ENCODE results near the gene CRLF1.
"Not testable (repeated sequence)": the region's sequence is repeated elsewhere in the genome, so short reads cannot be mapped to it uniquely, and the experiment has no call there.

CRLF1 gene

GRCh38 chr19:18608805-18609716 lies 2.5 kb upstream of the CRLF1 start:
- no peak for DNase-seq (ENCODE audit: low read depth)

DNA sequence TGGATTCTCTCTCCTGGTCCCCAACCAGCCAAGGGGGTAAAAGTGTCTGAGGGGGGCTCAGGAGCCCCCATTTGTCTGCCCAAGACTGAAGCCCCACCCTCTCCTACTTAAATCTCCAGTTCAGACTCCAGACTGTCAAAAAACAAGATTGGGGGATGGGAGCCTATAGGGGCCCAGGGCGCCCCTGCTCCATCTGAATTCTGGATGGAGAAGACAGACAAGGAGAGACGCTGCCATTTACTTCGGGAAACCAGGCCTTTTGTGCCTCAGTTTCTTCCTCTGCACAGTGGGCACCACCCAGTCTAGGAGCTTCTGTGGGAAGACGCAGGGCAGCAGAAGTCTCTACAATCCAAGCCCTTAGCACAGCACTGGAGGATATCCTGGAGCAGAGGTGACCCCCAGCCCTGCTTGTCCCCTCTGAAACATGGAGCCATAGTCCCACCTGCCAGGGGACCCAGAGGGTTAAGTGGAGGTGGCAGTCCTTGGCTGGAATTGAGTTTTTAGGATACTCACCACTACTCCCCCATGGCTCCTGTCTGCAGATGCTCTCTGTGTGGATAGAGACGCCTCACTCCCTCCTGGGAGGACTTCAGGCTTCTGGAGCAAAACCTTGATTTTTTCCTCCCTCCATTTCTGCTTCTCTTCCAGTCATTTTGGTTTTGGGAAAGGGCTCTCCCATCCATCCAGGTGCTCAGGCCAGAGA lies 1.7 kb upstream of the CRLF1 start:
- no peak for DNase-seq (ENCODE audit: low read depth)

- no peak for DNase-seq (ENCODE audit: low read depth)
Observed at GRCh38 chr19:18607226-18608101, 865 bp upstream of the CRLF1 start.

DNA sequence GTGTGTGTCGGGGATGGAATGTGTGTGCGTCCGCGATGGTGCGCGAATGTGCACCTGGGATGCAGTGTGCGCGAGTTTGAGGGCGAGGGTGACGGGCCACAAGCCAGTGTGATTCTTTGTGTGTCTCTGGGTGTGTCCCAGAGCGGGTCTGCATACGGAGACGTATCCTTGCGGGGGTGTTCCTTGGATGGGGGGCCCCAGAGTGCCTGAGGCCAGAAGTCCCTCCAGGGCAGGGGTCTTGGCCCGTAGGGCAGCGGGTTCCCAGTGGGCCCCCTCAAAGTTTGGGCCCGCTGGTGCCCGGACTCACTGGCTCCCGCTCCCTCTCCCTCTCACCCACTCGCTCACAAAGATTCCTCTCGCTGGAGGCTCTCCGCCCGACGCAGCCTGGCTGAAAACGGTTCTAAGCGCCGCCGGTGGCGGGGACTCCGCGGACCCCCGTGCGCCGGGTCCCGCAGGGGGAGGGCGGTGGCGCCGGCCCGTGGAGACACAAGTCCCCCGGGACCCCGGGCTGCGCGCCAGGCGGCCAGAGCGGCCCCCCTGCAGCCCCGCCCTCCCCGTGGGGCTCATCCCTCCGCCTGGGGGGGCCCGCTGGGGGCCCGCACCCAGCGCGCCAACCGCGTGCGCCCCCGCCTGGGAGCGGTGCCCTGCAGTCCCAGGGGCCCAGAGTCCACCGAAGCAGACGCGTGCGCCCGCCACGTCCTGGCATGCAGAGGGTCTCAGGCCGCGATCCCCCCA lies 886 bp downstream of the CRLF1 start:
- no peak for DNase-seq (ENCODE audit: low read depth)

GRCh38 chr19:18605196-18605545 lies 1.4 kb downstream of the CRLF1 start:
- DNase-seq (ENCODE audit: low read depth), result no peak

DNA sequence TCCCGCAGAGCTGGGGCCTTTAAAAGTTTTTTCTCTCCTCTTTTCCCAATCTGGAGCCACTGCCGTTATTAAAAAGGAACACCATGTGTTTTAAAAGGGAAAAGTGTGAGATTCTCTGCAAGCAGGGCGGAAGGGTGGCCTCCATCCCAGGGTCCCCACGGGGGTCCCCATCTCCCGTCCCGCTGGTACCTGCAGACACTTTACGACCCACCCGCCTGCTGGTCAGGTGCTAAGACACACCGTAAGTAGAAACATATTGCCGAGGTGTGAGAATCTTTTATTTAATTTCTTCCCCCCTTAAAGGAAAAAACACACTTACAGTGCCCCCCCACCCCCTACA lies 1.8 kb downstream of the CRLF1 start:
- no peak for DNase-seq (ENCODE audit: low read depth)

DNA sequence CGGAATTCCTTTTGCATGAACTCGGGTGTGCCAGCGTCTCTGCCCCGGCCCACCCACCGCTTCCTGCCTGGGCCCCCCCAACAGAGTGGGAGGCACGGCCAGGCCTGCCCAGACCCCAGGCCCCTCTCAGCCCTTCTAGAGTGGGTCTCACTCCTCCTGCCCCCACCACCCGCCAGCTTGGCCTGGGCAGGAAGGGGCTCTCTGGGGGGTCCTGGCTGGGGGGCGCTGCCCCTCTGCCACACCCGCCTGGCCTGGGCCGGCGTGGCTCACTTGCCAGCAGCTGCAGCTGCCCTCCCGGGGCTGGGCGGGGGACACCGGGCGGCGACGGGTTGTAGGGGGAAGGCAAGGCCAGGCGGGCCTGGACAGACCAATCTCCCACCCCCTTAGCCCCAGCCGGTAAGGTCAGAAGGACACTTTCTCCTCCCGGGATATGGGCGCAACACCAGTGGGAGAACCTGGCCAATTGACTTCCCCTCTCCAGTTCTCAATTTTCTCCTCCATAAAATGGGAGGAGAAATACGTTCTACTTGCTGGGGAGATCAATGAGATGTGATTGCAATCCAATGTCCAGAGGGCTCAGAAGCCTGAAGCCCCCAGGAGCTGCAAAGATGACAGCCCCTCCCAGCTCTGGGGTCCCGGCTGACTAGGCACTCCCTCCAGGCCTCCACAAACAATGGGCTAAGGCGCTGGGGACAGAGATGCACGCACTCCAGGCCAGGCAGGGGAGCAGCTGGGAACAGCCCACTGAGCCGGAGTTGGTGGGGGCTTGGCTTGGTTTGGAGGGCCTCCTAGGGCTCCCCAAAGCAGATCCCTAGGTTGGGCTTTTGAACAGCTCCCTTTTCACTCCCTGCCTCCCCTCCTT lies 2.4 kb downstream of the CRLF1 start:
- no peak for DNase-seq (ENCODE audit: low read depth)

DNA sequence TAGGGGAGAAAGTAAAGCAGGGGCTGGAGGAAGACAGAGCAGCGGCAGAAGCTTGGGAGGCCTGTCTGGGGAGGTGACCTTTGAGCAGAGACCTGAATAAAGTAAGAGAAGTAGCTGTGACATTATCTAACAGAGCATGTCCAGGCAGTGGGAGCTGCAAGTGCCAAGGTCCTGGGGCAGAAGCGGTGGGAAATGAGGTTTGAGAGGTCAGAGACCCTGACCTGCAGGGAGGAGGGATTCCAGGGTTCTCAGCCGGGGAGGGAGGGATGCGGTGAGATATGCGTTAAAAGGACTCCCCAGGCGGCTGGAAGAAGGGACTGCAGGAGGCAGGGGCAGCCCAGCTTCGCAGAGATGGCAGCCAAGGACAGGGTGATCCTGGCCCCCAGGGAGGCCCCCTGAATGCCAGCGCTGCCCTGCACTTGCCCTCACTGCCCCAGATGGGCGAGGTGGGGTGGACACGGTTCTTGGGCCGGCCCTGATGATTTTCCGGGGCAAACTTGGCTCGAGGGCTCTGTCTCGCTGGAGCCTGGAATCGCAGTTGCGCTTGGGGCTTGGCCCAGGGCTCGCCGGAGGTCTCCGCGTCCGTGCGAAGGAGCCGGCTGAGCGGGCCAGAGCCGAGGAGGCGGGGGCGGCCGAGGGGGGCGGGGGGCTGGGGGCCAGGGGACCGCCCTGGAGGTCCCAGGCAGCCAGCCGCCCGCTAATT lies 3.2 kb downstream of the CRLF1 start:
- DNase-seq (ENCODE audit: low read depth), result no peak

- no peak for DNase-seq (ENCODE audit: low read depth)
Observed at GRCh38 chr19:18601875-18602274, 4.7 kb downstream of the CRLF1 start.

DNA sequence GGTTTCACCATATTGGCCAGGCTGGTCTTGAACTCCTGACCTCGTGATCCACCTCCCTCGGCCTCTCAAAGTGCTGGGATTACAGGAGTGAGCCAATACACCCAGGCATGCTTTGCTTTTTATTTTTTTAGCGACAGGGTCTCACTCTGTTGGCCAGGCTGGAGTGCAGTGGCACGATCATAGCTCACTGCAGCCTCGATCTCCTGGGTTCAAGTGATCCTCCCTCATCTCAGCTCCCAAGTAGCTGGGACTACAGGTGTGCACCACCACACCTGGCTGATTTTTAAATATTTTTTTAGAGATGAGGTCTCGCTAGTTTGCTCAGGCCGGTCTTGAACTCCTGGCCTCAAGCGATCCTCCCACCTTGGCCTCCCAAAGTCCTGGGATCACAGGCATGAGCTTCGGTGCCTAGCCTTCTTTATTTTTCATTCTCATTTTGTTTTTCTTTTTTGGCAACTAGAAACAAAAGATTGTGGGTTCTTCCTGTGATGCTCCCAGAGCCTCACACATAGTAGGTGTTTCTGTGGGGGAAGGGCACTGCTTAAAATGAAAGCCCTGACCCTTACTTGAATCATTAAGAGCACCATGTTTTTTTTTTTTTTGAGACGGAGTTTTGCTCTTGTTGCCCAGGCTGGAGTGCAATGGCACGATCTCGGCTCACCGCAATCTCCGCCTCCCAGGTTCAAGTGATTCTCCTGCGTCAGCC lies 5.8 kb downstream of the CRLF1 start:
- not testable (repeated sequence) for DNase-seq (ENCODE audit: low read depth)

- DNase-seq (ENCODE audit: low read depth), result no peak
Observed at GRCh38 chr19:18599485-18599884, 7.1 kb downstream of the CRLF1 start.

DNA sequence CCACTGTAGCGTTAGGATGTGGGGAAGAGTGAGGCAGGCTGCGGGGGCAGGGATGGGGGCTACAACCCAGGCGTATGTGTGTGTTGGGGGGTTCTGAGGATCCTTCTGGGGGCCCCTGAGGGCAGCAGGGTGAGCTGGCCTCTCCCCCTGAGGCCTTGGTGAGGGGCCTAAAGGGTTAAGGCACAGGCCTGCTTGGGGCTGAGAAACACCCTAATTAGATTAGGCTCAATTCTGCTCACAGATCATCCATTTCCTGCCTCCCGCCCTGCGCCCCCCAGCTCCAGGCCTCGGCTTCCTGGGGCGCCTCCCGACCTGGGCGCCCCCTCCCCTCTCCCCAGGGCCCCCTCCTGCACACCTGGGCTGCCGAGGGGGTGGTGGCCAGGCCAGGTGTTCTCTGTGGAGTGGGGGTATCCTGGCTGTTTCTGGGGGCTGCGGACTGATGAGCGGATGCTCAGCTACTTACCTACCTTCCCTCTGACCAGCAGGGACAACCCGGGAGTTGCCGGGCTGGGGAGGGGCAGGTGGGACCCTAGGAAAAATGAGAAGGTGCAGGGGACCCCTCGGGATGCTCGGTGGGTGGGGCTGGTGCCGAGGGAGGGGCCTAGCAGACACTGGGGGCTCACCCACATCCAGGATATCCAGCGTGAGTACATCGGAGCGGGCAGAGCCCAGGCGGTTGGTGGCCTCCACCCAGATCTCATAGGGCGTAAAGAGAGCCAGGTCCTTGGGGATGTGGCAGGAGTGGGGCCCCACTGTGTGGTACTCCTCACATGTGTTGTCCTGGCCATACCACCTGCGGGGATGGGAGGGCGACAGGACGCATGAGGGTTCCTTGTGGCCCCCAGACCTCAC lies 8.6 kb downstream of the CRLF1 start:
- DNase-seq (ENCODE audit: low read depth), result no peak

DNA sequence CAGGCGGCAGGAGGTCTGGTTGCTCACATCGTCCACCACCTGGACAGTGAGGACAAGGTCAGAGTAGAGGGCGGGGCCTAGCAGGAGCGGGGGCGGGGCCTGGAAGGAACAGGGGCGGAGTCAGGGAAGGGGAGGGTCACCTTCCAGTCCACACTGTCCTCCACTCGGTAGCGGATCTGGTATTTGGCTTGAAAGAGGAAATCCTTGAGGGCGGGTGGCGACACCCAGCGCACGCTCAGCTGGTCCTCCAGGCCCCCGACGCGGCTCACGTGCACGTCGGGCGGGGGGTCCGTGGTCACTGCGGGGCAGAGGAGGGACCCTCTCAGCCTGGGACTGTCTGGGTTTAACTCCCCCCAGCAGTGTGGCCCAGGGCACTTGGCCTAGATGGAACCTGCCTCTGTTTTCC lies 9.8 kb downstream of the CRLF1 start:
- DNase-seq (ENCODE audit: low read depth), result peak; percentile 35

DNA sequence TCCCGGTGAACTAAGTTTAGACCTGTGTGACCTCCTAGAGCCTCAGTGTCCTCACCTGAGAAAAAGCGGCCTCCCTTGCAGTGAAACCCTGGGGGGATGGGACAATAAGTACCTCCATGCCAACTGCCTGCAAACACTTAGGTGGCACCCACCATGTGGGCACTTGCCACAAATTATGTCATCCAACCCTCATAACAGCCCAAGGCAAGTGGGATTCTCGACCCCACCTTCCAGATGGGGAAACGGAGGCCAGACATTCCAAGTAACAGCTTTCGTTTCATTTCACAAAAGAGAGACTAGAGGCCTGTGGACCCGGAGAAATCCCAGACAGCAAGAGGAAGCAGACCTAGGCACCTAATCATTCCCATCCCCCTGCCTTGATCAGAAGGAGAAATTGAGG lies 11.1 kb downstream of the CRLF1 start:
- no peak for DNase-seq (ENCODE audit: low read depth)

GRCh38 chr19:18594824-18595373 lies 11.7 kb downstream of the CRLF1 start:
- DNase-seq (ENCODE audit: low read depth), result no peak

GRCh38 chr19:18594096-18594823 lies 12.3 kb downstream of the CRLF1 start:
- DNase-seq (ENCODE audit: low read depth), result peak; percentile 70

DNA sequence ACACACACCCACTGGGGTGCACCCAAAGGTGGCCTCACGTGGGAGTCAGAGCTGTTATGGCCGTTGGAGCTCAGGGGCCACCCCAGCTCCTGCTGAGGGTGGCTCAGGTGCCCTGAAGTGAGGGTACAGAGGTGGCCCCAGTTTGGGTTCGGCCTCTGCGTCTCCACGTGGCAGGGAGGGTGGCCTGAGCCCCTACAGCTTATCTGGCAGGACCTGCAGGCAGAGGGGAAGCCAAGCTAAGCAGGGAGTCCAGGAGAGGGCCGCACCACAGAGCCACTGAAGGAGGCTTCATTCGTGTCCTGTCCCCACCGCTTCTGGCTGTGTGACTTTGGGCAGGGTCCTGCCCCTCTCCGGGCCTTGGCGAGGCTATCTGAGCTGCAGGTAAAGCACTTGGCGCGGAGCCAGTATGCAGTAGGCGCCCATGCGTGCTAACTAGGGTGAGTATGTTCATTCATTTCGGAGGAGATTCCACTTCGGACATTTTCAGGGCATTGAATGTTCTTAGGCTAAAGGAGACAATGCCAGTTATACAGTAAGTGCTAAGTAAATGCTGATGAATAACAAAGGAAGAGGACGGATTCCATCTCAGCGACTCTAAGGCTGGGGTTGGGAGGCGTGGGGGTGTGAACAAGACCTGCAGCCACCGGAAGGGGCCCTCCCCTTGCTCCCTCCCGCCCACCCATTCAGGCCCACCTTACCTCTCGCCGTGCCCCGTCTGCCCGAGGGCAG lies 13.1 kb downstream of the CRLF1 start:
- no peak for DNase-seq (ENCODE audit: low read depth)
